Measurements from ENCODE around the gene CACNA1D.

The CACNA1D gene

DNA sequence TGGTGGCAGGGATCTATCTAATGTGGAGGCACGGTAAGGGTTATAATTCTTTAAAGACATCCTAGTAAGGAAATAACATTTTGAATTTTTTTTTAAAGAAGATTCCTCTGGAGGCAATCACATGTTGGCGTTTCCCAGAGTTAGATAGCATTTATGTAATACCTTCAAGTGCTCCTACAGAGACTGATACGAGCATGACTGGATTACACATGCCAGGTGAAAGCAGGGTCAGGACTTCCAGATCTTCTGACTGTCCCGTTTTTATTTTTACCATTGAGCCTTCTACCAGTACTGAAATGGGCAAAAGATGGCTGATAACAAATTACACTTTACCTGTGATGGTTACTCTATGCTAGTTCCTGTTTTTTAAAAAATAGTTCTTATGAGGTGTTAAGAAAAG lies 365.8 kb downstream of the CACNA1D start:
- no peak for DNase-seq

GRCh38 chr3:53862241-53862640 lies 367.8 kb downstream of the CACNA1D start:
- DNase-seq = no peak

- no peak for DNase-seq
Measured at GRCh38 chr3:53863145-53863544, 368.7 kb downstream of the CACNA1D start.

Measured in CD4-positive, alpha-beta T cell treated with Interferon gamma for 1 hour (primary cell).